Adrenal gland (tissue), 12 donors: ENCODE data around the gene THEM5. TPM values are rescaled to one million over a fixed set of nuclear protein-coding genes. Genes with fewer than 3 reads are reported as not detected.

ENCODE experiments used
- DNase-seq, 7 donors: peaks; one replicate each; pipeline ENCODE4 v3.0.0-alpha.2; 2019 to 2020
- H3K27ac ChIP-seq, 5 donors: fragments of 200-600 bp; sonication (generic) in 4 of 5; 1 replicate in 3 of 5; 2 replicates in 2 of 5; pipeline versions ENCODE4 v1.5.1 to v1.8.0; 2016 to 2020; ENCODE audit warnings: mild to moderate bottlenecking in 1 of 5
- H3K27me3 ChIP-seq: fragments of 200-600 bp; 2 replicates; pipeline ENCODE4 v1.8.0; 2021
- H3K36me3 ChIP-seq, 2 donors: fragments of 200-600 bp; replicated peaks in 1 of 2; 1 replicate in 1 of 2; 2 replicates in 1 of 2; pipeline versions ENCODE4 v1.5.1 to v1.8.0; 2018 to 2022
- H3K4me1 ChIP-seq, 2 donors: fragments of 200-600 bp; replicated peaks in 1 of 2; 1 replicate in 1 of 2; 2 replicates in 1 of 2; pipeline versions ENCODE4 v1.5.1 to v1.8.0; 2018 to 2021
- H3K4me3 ChIP-seq, 4 donors: fragments of 200-600 bp; sonication (generic) in 3 of 4; one replicate each; pipeline ENCODE4 v1.5.1; 2016 to 2018
- H3K9me3 ChIP-seq, 3 donors: fragments of 200-600 bp; sonication (generic) in 1 of 3; replicated peaks in 1 of 3; 1 replicate in 2 of 3; 2 replicates in 1 of 3; pipeline versions ENCODE4 v1.5.1 to v1.8.0; 2016 to 2021
- POLR2A ChIP-seq, 2 donors: fragments of 450-650 bp; IDR thresholded peaks; one replicate each; pipeline ENCODE4 v1.6.1; 2017; ENCODE audit warnings: antibody characterized with exemption in 2 of 2, mild to moderate bottlenecking in 2 of 2, moderate library complexity in 1 of 2
- WGBS, 4 donors: extraction: QIAGEN DNeasy Blood & Tissue Kit in 2 of 4; methylation state at CpG; one replicate each; pipeline versions ENCODE4 v1.1.5 to v1.1.7; 2013 to 2017; 5-methylcytosine and 5-hydroxymethylcytosine counted together
- intact Hi-C, 2 donors: fragments of 100-400 bp; cut with DNase I; formaldehyde crosslinking; loops; one replicate each; pipeline versions ENCODE4 v1.14.1 to v1.15.0; 2022 to 2023
- polyA plus RNA-seq, 3 donors: library from polyadenylated mRNA; stranded (reverse); fragments of 200-250 nt in 2 of 3; fragments of 350-450 nt in 1 of 3; fragmentation: Illumina TruSeq in 1 of 3; extraction: RNeasy Lipid Tissue Mini Kit (QIAGEN cat#74804) in 1 of 3; gene quantifications; one replicate each; pipeline ENCODE4 v1.2.3, GENCODE V29; 2013 to 2014
- total RNA-seq, 9 donors: library from RNA; depleted of rRNA in 4 of 9; stranded (reverse); fragments of >200 nt in 4 of 9; fragments of 120-200 nt in 1 of 9; fragmentation: NEBNext Ultra II Directional in 1 of 9; extraction: Animal tissue kit (Norgen Biotek cat#: 25700) in 1 of 9; gene quantifications; one replicate each; pipeline versions ENCODE4 v1.1.0 to v1.2.4, GENCODE V29; 2013 to 2023
- TF ChIP-seq, protein P1 (sequence below), 6 experiments: fragments of 450-650 bp in 4 of 6; fragments of 200-600 bp in 2 of 6; sonication (generic) in 1 of 6; IDR thresholded peaks; 1 replicate in 5 of 6; 2 replicates in 1 of 6; pipeline versions ENCODE4 v1.5.1 to v1.8.0; 2016 to 2021; ENCODE audit warnings: antibody characterized with exemption in 6 of 6, mild to moderate bottlenecking in 2 of 6, moderate library complexity in 1 of 6
- donor health status: healthy with polysubstance abuse.
- donor health status: Bipolar disorder and iron deficiency.
- donor health status: DM: yes; HTN: yes; CAD: no.
- donor health status: DM: no; HTN: no; CAD: no.
- donor health status: DM: no; HTN: no; CAD: no.
- donor health status: DM: yes; HTN: yes; CAD: no.

The THEM5 gene
- total and polyA plus RNA-seq, 12 donors = not detected

- Histone ChIP-seq H3K27ac (no peak overlapping the region), H3K9me3 (no peaks in the 10 kb centered on the region), H3K36me3 (no peaks in the 10 kb centered on the region), H3K4me3 (no peak overlapping the region), H3K4me1 (no peaks in the 10 kb centered on the region), H3K27me3 (no peaks in the 10 kb centered on the region)
- no peak for TF ChIP-seq POLR2A (IDR thresholded peaks at IDR 0.05)
- TF ChIP-seq, protein P1, sequence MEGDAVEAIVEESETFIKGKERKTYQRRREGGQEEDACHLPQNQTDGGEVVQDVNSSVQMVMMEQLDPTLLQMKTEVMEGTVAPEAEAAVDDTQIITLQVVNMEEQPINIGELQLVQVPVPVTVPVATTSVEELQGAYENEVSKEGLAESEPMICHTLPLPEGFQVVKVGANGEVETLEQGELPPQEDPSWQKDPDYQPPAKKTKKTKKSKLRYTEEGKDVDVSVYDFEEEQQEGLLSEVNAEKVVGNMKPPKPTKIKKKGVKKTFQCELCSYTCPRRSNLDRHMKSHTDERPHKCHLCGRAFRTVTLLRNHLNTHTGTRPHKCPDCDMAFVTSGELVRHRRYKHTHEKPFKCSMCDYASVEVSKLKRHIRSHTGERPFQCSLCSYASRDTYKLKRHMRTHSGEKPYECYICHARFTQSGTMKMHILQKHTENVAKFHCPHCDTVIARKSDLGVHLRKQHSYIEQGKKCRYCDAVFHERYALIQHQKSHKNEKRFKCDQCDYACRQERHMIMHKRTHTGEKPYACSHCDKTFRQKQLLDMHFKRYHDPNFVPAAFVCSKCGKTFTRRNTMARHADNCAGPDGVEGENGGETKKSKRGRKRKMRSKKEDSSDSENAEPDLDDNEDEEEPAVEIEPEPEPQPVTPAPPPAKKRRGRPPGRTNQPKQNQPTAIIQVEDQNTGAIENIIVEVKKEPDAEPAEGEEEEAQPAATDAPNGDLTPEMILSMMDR (IDR thresholded peaks at IDR 0.05) = no peak
- WGBS, 4 donors = 11 to 50% (median 34%) methylated on average over 2 of the region's 2 CpGs
- intact Hi-C loops = no loop called here
- DNase-seq = peak in 1 of 7 donors; percentile 19
These were observed 10.9 kb upstream of the THEM5 start for GRCh38 chr1:151864411-151864810.

GRCh38 chr1:151862604-151863003, 9.1 kb upstream of the THEM5 start:
- H3K4me3 ChIP-seq = no peak overlapping the region
- intact Hi-C loops = no loop called here
- TF ChIP-seq, protein P1 (IDR thresholded peaks at IDR 0.05) = no peak
- TF ChIP-seq POLR2A (IDR thresholded peaks at IDR 0.05) = no peak
- H3K27me3 ChIP-seq = no peaks in the 10 kb centered on the region
- H3K9me3 ChIP-seq = no peaks in the 10 kb centered on the region
- no peaks in the 10 kb centered on the region for H3K36me3 ChIP-seq
- no peaks in the 10 kb centered on the region for H3K4me1 ChIP-seq
- no peak for DNase-seq
- H3K27ac ChIP-seq = no peak overlapping the region

- intact Hi-C loops = no loop called here
- 55 to 88% (median 73%) methylated on average over 6 to 7 of the region's 7 CpGs for WGBS, 4 donors
These were observed 7.1 kb upstream of the THEM5 start for GRCh38 chr1:151860504-151861187.

GRCh38 chr1:151859891-151860293, 6.4 kb upstream of the THEM5 start:
- WGBS, 4 donors = 79 to 95% (median 87%) methylated on average over 3 to 6 of the region's 6 CpGs
- intact Hi-C loops = no loop called here
- Histone ChIP-seq H3K9me3 (no peaks in the 10 kb centered on the region), H3K36me3 (no peaks in the 10 kb centered on the region), H3K4me1 (no peaks in the 10 kb centered on the region), H3K4me3 (no peak overlapping the region), H3K27me3 (no peaks in the 10 kb centered on the region), H3K27ac (no peak overlapping the region)
- no peak for DNase-seq
- TF ChIP-seq, protein P1 (IDR thresholded peaks at IDR 0.05) = no peak
- no peak for TF ChIP-seq POLR2A (IDR thresholded peaks at IDR 0.05)

More at GRCh38 chr1:151860504-151861187, 7.1 kb upstream of the THEM5 start:
- H3K27ac ChIP-seq = no peak overlapping the region
- no peaks in the 10 kb centered on the region for H3K27me3 ChIP-seq
- no peaks in the 10 kb centered on the region for H3K4me1 ChIP-seq
- H3K9me3 ChIP-seq = no peaks in the 10 kb centered on the region
- no peaks in the 10 kb centered on the region for H3K36me3 ChIP-seq
- H3K4me3 ChIP-seq = no peak overlapping the region
- TF ChIP-seq POLR2A (IDR thresholded peaks at IDR 0.05) = no peak
- TF ChIP-seq, protein P1 (IDR thresholded peaks at IDR 0.05) = no peak
- DNase-seq = no peak
